ENCODE results near the gene BIVM. TPM values are rescaled to one million over a fixed set of nuclear protein-coding genes. Genes with fewer than 3 reads are reported as not detected.
A peak's percentile ranks its signal among the peaks of the same experiment; 100 is the strongest.

Gene BIVM
- total RNA-seq, 2 experiments from 2014 or later: 3.4 to 4.3 TPM

- POLR2A ChIA-PET: interaction anchor here (0.6 to 3.5 kb wide), 5 partner anchors 9 to 1710 kb away, joined by 3 to 36 read pairs (median 4); partner anchors contain the start of gene ERCC5
- Mint-ChIP-seq H3K9me3 (no peaks in the 10 kb centered on the region), H3K27me3 (no peaks in the 10 kb centered on the region), H3K36me3 (ENCODE audit: low read depth) (peaks cover 86% of the 10 kb centered on the region), H3K4me1 (ENCODE audit: low read depth) (peaks cover 66% of the 10 kb centered on the region), H3K4me3 (peak overlapping the region; percentile 9), H3K27ac (peak overlapping the region; percentile 80)
- H3K36me3 ChIP-seq (ENCODE audit: insufficient read depth, low read length): peaks cover 78% of the 10 kb centered on the region
- TF ChIP-seq CTCF (IDR thresholded peaks at IDR 0.05): no peak
- DNase-seq: peak in 3 of 14 experiments; percentile 7 to 44 (median 31)
- H3K27ac ChIP-seq (ENCODE audit: low read depth in 1 of 2, low read length in 2 of 2): peak overlapping the region in 1 of 2 donors; percentile 43
- intact Hi-C loops (cut with DNase I, micrococcal nuclease): no loop called here
- CTCF ChIA-PET: no interaction called here
- ATAC-seq (ENCODE audit: poor library complexity): peak; percentile 83
- H3K4me1 ChIP-seq (ENCODE audit: insufficient read depth, low read length): peaks cover 11% of the 10 kb centered on the region
- no peak overlapping the region for H3K4me3 ChIP-seq (ENCODE audit: low read length)
- no peaks in the 10 kb centered on the region for H3K9me3 ChIP-seq (ENCODE audit: control insufficient read depth in 1 of 2, insufficient read depth in 1 of 2, low read length in 2 of 2)
- H3K27me3 ChIP-seq (ENCODE audit: control insufficient read depth in 1 of 2, insufficient read depth in 2 of 2, low read length in 2 of 2): no peaks in the 10 kb centered on the region
Observed at GRCh38 chr13:102854675-102855074, 55.8 kb downstream of the BIVM start.

- Histone ChIP-seq H3K4me1 (ENCODE audit: insufficient read depth, low read length) (no peaks in the 10 kb centered on the region), H3K27ac (ENCODE audit: low read depth in 1 of 2, low read length in 2 of 2) (no peak overlapping the region), H3K36me3 (ENCODE audit: insufficient read depth, low read length) (peaks cover 94% of the 10 kb centered on the region), H3K4me3 (ENCODE audit: low read length) (no peak overlapping the region), H3K9me3 (ENCODE audit: control insufficient read depth in 1 of 2, insufficient read depth in 1 of 2, low read length in 2 of 2) (no peaks in the 10 kb centered on the region), H3K27me3 (ENCODE audit: control insufficient read depth in 1 of 2, insufficient read depth in 2 of 2, low read length in 2 of 2) (no peaks in the 10 kb centered on the region)
- no peak overlapping the region for H3K4me3 Mint-ChIP-seq
- peaks cover 91% of the 10 kb centered on the region for H3K36me3 Mint-ChIP-seq (ENCODE audit: low read depth)
- TF ChIP-seq CTCF (IDR thresholded peaks at IDR 0.05): no peak
- POLR2A ChIA-PET: interaction anchor here (0.9 to 3.5 kb wide), 3 partner anchors 11 to 260 kb away, joined by 3 to 36 read pairs (median 3); partner anchors contain the start of genes ERCC5 and TPP2
- no peaks in the 10 kb centered on the region for H3K27me3 Mint-ChIP-seq
- CTCF ChIA-PET: interaction anchor here (1.8 to 2.2 kb wide), 2 partner anchors 9 to 14 kb away, joined by 6 to 9 read pairs; no protein-coding TSS in a partner anchor
- ATAC-seq (ENCODE audit: poor library complexity) (no peak), DNase-seq (no peak)
- no peaks in the 10 kb centered on the region for H3K9me3 Mint-ChIP-seq
- intact Hi-C loops (cut with DNase I, micrococcal nuclease): no loop called here
- H3K27ac Mint-ChIP-seq: peak overlapping the region; percentile 9
- peaks cover 63% of the 10 kb centered on the region for H3K4me1 Mint-ChIP-seq (ENCODE audit: low read depth)
Observed at GRCh38 chr13:102856557-102856956, 57.6 kb downstream of the BIVM start.

GRCh38 chr13:102862624-102863210 lies 63.8 kb downstream of the BIVM start:
- Histone ChIP-seq H3K9me3 (ENCODE audit: control insufficient read depth in 1 of 2, insufficient read depth in 1 of 2, low read length in 2 of 2) (no peaks in the 10 kb centered on the region), H3K4me3 (ENCODE audit: low read length) (no peak overlapping the region), H3K27ac (ENCODE audit: low read depth in 1 of 2, low read length in 2 of 2) (no peak overlapping the region), H3K4me1 (ENCODE audit: insufficient read depth, low read length) (peaks cover 6% of the 10 kb centered on the region), H3K27me3 (ENCODE audit: control insufficient read depth in 1 of 2, insufficient read depth in 2 of 2, low read length in 2 of 2) (no peaks in the 10 kb centered on the region), H3K36me3 (ENCODE audit: insufficient read depth, low read length) (peaks cover 97% of the 10 kb centered on the region)
- Mint-ChIP-seq H3K36me3 (ENCODE audit: low read depth) (peaks cover 98% of the 10 kb centered on the region), H3K9me3 (no peaks in the 10 kb centered on the region), H3K4me3 (no peak overlapping the region), H3K4me1 (ENCODE audit: low read depth) (peaks cover 55% of the 10 kb centered on the region), H3K27me3 (no peaks in the 10 kb centered on the region), H3K27ac (no peak overlapping the region)
- no peak for DNase-seq
- TF ChIP-seq CTCF (IDR thresholded peaks at IDR 0.05): no peak
- intact Hi-C loops (cut with DNase I, micrococcal nuclease): no loop called here
- ChIA-PET POLR2A (no interaction called here), CTCF (interaction anchor here (1.1 kb wide), 1 partner anchor 8 kb away, joined by 8 read pairs; no protein-coding TSS in a partner anchor)
- no peak for ATAC-seq (ENCODE audit: poor library complexity)
